Astrocyte (in vitro differentiated cells and primary cell): ENCODE results near the gene SLC24A4. TPM values are rescaled to one million over a fixed set of nuclear protein-coding genes. Genes with fewer than 3 reads are reported as not detected.

ENCODE experiments used
- DNase-seq: peaks from one replicate; pipeline ENCODE4 v3.0.0-alpha.2; 2010; ENCODE audit warnings: low read depth
- FAIRE-seq: peaks from 2 replicates; lab custom pipeline; 2011; peaks lifted over from hg19 to GRCh38; lab: Jason Lieb, UNC
- H2AFZ ChIP-seq: 2 replicates; pipeline ENCODE4 v1.6.0; 2012; ENCODE audit warnings: low read depth, low read length, inconsistent platforms
- H3K27ac ChIP-seq: 2 replicates; pipeline ENCODE4 v1.5.1; 2011; ENCODE audit warnings: low read depth, low read length, inconsistent platforms
- H3K27me3 ChIP-seq: 2 replicates; pipeline ENCODE4 v1.6.0; 2011; ENCODE audit warnings: low read length, inconsistent platforms; ENCODE audit not compliant: insufficient read depth
- H3K36me3 ChIP-seq: 2 replicates; pipeline ENCODE4 v1.5.1; 2011; ENCODE audit warnings: low read length, inconsistent platforms; ENCODE audit not compliant: insufficient read depth
- H3K4me1 ChIP-seq: 2 replicates; pipeline ENCODE4 v1.5.1; 2011; ENCODE audit warnings: low read length, inconsistent platforms; ENCODE audit not compliant: insufficient read depth
- H3K4me2 ChIP-seq: 2 replicates; pipeline ENCODE4 v1.6.0; 2012; ENCODE audit warnings: low read length, inconsistent platforms
- H3K4me3 ChIP-seq: 2 replicates; pipeline ENCODE4 v1.5.1; 2011; ENCODE audit warnings: low read depth, mild to moderate bottlenecking, low read length, inconsistent platforms; ENCODE audit not compliant: insufficient read depth
- H3K79me2 ChIP-seq: 2 replicates; pipeline ENCODE4 v1.6.0; 2012; ENCODE audit warnings: mild to moderate bottlenecking, low read length, inconsistent platforms; ENCODE audit not compliant: insufficient read depth
- H3K9ac ChIP-seq: 2 replicates; pipeline ENCODE4 v1.6.0; 2012; ENCODE audit warnings: mild to moderate bottlenecking, low read length, inconsistent platforms
- H3K9me3 ChIP-seq: 2 replicates; pipeline ENCODE4 v1.5.1; 2012; ENCODE audit warnings: low read depth, mild to moderate bottlenecking, low read length, inconsistent platforms; ENCODE audit not compliant: insufficient read depth
- H4K20me1 ChIP-seq: 2 replicates; pipeline ENCODE4 v1.6.0; 2012; ENCODE audit warnings: low read length, inconsistent platforms; ENCODE audit not compliant: insufficient read depth
- H3K27ac Mint-ChIP-seq: one replicate; pipeline ENCODE4 v1.8.0; 2021; ENCODE audit warnings: mild to moderate bottlenecking, mixed read lengths; ENCODE audit not compliant: unreplicated experiment
- H3K27me3 Mint-ChIP-seq: one replicate; pipeline ENCODE4 v1.8.0; 2021; ENCODE audit warnings: low read depth, mixed read lengths; ENCODE audit not compliant: unreplicated experiment
- H3K36me3 Mint-ChIP-seq: one replicate; pipeline ENCODE4 v1.8.0; 2021; ENCODE audit warnings: low read depth, mixed read lengths; ENCODE audit not compliant: unreplicated experiment
- H3K4me1 Mint-ChIP-seq: one replicate; pipeline ENCODE4 v1.8.0; 2021; ENCODE audit warnings: low read depth, mixed read lengths; ENCODE audit not compliant: unreplicated experiment
- H3K4me3 Mint-ChIP-seq: one replicate; pipeline ENCODE4 v1.8.0; 2021; ENCODE audit warnings: mild to moderate bottlenecking, moderate library complexity, mixed read lengths; ENCODE audit not compliant: unreplicated experiment
- H3K9me3 Mint-ChIP-seq: one replicate; pipeline ENCODE4 v1.8.0; 2021; ENCODE audit warnings: mild to moderate bottlenecking, mixed read lengths; ENCODE audit not compliant: unreplicated experiment
- CTCF ChIP-seq: IDR thresholded peaks from 2 replicates; pipeline ENCODE4 v1.5.1; 2011; ENCODE audit warnings: low read depth, mild to moderate bottlenecking, inconsistent platforms, low read length, moderate library complexity; ENCODE audit not compliant: insufficient read depth
- EZH2 ChIP-seq: IDR thresholded peaks from 2 replicates; pipeline ENCODE4 v1.6.1; 2012; ENCODE audit warnings: mild to moderate bottlenecking, low read length, inconsistent platforms; ENCODE audit not compliant: insufficient read depth
- total RNA-seq: library from RNA; stranded (reverse); gene quantifications from 2 replicates; pipeline ENCODE4 v1.2.1, GENCODE V29; 2021

The SLC24A4 gene
- total RNA-seq, 1 donor from 2014 or later: not detected

- H3K4me1 Mint-ChIP-seq: peaks cover 18% of the 10 kb centered on the region
- peaks cover 50% of the 10 kb centered on the region for H3K79me2 ChIP-seq
- H3K27ac Mint-ChIP-seq: peak within 1 kb of the TSS; percentile 64
- no peaks in the 10 kb centered on the region for H3K9me3 Mint-ChIP-seq
- H3K27me3 Mint-ChIP-seq: no peaks in the 10 kb centered on the region
- H3K4me3 Mint-ChIP-seq: peak within 1 kb of the TSS; percentile 81
- H3K9ac ChIP-seq: peak within 1 kb of the TSS; percentile 92
- FAIRE-seq (no peak), DNase-seq (peak; percentile 52)
- peak within 1 kb of the TSS; percentile 96 for H3K4me2 ChIP-seq
- H3K36me3 ChIP-seq: no peaks in the 10 kb centered on the region
- H3K27ac ChIP-seq: peak within 1 kb of the TSS; percentile 62
- H3K27me3 ChIP-seq: no peaks in the 10 kb centered on the region
- peaks cover 19% of the 10 kb centered on the region for H3K4me1 ChIP-seq
- H2AFZ ChIP-seq: peak within 1 kb of the TSS; percentile 89
- TF ChIP-seq CTCF (no peak), EZH2 (no peak)
- H3K36me3 Mint-ChIP-seq: no peaks in the 10 kb centered on the region
- H3K4me3 ChIP-seq: peak within 1 kb of the TSS; percentile 75
- peaks cover 23% of the 10 kb centered on the region for H4K20me1 ChIP-seq
- no peaks in the 10 kb centered on the region for H3K9me3 ChIP-seq
Observed at GRCh38 chr14:92513204-92513965, 190.4 kb downstream of the SLC24A4 start, which contains the start of gene RIN3. Gene RIN3 (plus strand): TSS chr14:92513781. CDS start chr14:92513933, 152 bp downstream.

GRCh38 chr14:92513966-92514843 lies 191.2 kb downstream of the SLC24A4 start:
- Histone ChIP-seq H3K79me2 (peaks cover 57% of the 10 kb centered on the region), H3K36me3 (no peaks in the 10 kb centered on the region), H3K9ac (peak overlapping the region; percentile 92), H3K27ac (peak overlapping the region; percentile 62), H3K9me3 (no peaks in the 10 kb centered on the region), H3K4me1 (peaks cover 19% of the 10 kb centered on the region), H2AFZ (peak overlapping the region; percentile 89), H3K27me3 (no peaks in the 10 kb centered on the region), H3K4me3 (peak overlapping the region; percentile 75), H4K20me1 (peaks cover 31% of the 10 kb centered on the region), H3K4me2 (peak overlapping the region; percentile 96)
- no peak for FAIRE-seq
- no peak overlapping the region for H3K27ac Mint-ChIP-seq
- peaks cover 18% of the 10 kb centered on the region for H3K4me1 Mint-ChIP-seq
- H3K36me3 Mint-ChIP-seq: no peaks in the 10 kb centered on the region
- TF ChIP-seq CTCF (no peak), EZH2 (no peak)
- no peaks in the 10 kb centered on the region for H3K27me3 Mint-ChIP-seq
- peak overlapping the region; percentile 81 for H3K4me3 Mint-ChIP-seq
- H3K9me3 Mint-ChIP-seq: no peaks in the 10 kb centered on the region
- DNase-seq: peak; percentile 28
